MM.1S (cell line): ENCODE measurements around the gene MUSK.

Source experiments
- CTCF ChIP-seq: fragments of 300-600 bp; sonication (generic); IDR thresholded peaks from 2 replicates; pipeline ENCODE4 v1.5.1; 2016; ENCODE audit warnings: antibody characterized with exemption, low read length, mixed read lengths
- EZH2 ChIP-seq: fragments of 300-600 bp; sonication (generic); optimal IDR thresholded peaks from 2 replicates; pipeline ENCODE3; 2017; ENCODE audit warnings: low read depth, mild to moderate bottlenecking, antibody characterized with exemption, low read length, mixed read lengths

- TF ChIP-seq CTCF (no peak), EZH2 (no peak)
Measured at GRCh38 chr9:110764006-110764405, 95.4 kb downstream of the MUSK start.
